Coronary artery (tissue), 2 donors: Measurements from ENCODE around the gene ZNF710.

Source experiments
- DNase-seq: peaks from one replicate; pipeline ENCODE4 v3.0.0-alpha.2; 2017; ENCODE audit warnings: low spot score
- H3K27ac ChIP-seq, 2 donors: fragments of 200-600 bp; sonication (generic); one replicate each; pipeline ENCODE4 v1.5.1; 2016 to 2019
- H3K4me3 ChIP-seq: fragments of 200-600 bp; sonication (generic); 2 replicates; pipeline ENCODE4 v1.5.1; 2016; ENCODE audit warnings: mild to moderate bottlenecking, moderate library complexity
- CTCF ChIP-seq: fragments of 200-600 bp; sonication (generic); IDR thresholded peaks from one replicate; pipeline ENCODE4 v1.5.1; 2019; ENCODE audit warnings: antibody characterized with exemption

The ZNF710 gene

GRCh38 chr15:90051874-90052273 is 50.8 kb downstream of the ZNF710 start:
- no peak for TF ChIP-seq CTCF
- no peak overlapping the region for H3K4me3 ChIP-seq
- no peak overlapping the region for H3K27ac ChIP-seq
- DNase-seq, result no peak

DNA sequence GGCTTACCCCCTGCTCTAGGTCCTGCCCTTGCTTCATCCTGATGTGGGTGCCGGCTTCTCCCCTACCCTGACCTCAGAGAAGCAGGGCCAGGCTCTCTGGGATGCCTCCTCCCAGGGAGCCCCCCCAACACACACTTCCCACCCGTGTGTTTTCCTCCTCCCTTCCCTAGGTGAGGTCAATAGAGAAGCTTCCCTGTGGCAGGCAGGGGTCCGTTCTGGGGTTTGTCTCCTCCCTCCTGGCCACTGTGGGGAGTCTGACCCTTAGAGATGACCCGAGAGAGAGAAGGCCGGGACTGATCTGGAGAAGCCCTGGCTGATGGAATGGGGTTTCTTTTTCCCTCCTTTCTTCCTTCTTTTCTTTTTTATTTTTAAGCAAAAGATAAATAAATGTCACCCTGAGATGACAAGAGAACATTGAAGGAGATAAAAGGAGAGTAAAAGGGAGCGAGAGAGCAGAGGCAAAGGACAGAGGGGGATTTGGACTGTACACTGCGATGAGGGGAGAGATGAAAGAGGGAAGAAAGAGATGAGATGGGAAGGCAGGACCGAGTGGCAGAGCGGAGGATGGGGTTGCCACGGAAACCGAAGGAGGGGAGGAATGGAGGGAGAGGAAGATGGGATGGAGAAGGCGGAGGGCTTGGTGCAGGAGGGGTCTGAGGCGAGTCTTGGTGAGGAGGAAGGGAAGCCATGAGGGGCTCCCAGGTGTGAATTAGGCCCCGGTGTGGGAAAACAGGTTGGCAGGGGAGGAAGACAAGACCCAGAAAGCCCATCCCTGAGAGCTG is 52.8 kb downstream of the ZNF710 start:
- no peak overlapping the region for H3K4me3 ChIP-seq
- TF ChIP-seq CTCF, result no peak
- no peak overlapping the region for H3K27ac ChIP-seq
- DNase-seq, result no peak

DNA sequence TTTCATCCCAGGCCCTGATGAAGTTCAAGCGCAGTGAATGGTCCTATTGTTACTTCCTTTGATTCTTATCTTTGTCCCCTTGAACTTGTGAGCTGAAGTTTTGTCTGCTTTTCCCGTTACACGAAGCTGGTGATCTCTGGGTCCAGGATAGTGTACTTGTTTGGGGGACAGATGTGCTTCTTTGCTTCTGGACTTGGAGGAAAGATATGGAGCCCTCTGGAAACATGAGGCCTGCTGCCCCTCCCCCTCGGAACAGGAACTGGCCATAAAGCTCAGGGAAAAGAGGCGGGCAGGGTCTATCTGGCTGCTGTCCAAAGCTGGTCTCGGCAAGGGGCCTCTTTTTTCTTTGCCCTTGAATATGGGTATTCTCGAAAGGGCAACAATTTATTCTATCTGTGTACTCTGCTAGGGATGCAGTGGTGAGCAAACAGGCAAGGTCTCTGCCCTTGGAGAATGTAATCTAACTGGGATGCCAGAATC is 53.5 kb downstream of the ZNF710 start:
- TF ChIP-seq CTCF, result no peak
- no peak for DNase-seq
- Histone ChIP-seq H3K27ac (no peak overlapping the region), H3K4me3 (no peak overlapping the region)

- no peak for DNase-seq
- TF ChIP-seq CTCF, result no peak
- Histone ChIP-seq H3K4me3 (no peak overlapping the region), H3K27ac (no peak overlapping the region)
Observed at GRCh38 chr15:90055182-90055581, 54.1 kb downstream of the ZNF710 start.

GRCh38 chr15:90056529-90056928 is 55.4 kb downstream of the ZNF710 start:
- no peak overlapping the region for H3K27ac ChIP-seq
- no peak for DNase-seq

DNA sequence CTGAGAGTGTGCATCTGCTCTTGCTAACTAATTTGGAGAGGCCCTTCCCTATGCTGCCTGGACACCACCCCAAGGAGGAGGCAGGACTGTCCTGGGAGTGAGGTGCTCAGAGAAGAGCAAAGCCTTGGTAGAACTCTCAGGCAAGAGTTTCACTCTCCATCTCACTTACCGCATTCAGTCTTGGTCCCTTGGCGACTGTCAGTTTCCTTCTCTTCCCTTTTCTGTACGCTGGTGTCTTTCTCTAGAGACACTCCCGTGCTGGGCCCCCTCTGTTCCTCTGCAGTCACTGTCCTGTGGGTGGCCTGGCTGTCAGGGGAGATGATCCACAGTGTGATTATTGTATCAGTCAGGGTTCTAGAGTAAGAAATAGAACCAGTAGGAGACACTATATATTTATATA is 57.2 kb downstream of the ZNF710 start:
- no peak for TF ChIP-seq CTCF
- DNase-seq, result no peak
- H3K4me3 ChIP-seq, result no peak overlapping the region
- H3K27ac ChIP-seq, result peak overlapping the region in 1 of 2 donors; percentile 58

More at GRCh38 chr15:90056529-90056928, 55.4 kb downstream of the ZNF710 start:
- no peak overlapping the region for H3K4me3 ChIP-seq
- no peak for TF ChIP-seq CTCF

- no peak for DNase-seq
- no peak for TF ChIP-seq CTCF
- H3K27ac ChIP-seq, result peak overlapping the region in 1 of 2 donors; percentile 80
- no peak overlapping the region for H3K4me3 ChIP-seq
Observed at GRCh38 chr15:90058775-90059174, 57.7 kb downstream of the ZNF710 start.
